Adrenal gland (tissue), 5 donors: ENCODE measurements around the gene COBLL1.

ENCODE experiments used
- POLR2A ChIP-seq, 2 donors: fragments of 450-650 bp; IDR thresholded peaks; one replicate each; pipeline ENCODE4 v1.6.1; 2017; ENCODE audit warnings: antibody characterized with exemption in 2 of 2, mild to moderate bottlenecking in 2 of 2, moderate library complexity in 1 of 2
- TF ChIP-seq, protein P1 (sequence below), 6 experiments: fragments of 450-650 bp in 4 of 6; fragments of 200-600 bp in 2 of 6; sonication (generic) in 1 of 6; IDR thresholded peaks; 1 replicate in 5 of 6; 2 replicates in 1 of 6; pipeline versions ENCODE4 v1.5.1 to v1.8.0; 2016 to 2021; ENCODE audit warnings: antibody characterized with exemption in 6 of 6, mild to moderate bottlenecking in 2 of 6, moderate library complexity in 1 of 6
- donor health status: DM: no; HTN: no; CAD: no.

DNA sequence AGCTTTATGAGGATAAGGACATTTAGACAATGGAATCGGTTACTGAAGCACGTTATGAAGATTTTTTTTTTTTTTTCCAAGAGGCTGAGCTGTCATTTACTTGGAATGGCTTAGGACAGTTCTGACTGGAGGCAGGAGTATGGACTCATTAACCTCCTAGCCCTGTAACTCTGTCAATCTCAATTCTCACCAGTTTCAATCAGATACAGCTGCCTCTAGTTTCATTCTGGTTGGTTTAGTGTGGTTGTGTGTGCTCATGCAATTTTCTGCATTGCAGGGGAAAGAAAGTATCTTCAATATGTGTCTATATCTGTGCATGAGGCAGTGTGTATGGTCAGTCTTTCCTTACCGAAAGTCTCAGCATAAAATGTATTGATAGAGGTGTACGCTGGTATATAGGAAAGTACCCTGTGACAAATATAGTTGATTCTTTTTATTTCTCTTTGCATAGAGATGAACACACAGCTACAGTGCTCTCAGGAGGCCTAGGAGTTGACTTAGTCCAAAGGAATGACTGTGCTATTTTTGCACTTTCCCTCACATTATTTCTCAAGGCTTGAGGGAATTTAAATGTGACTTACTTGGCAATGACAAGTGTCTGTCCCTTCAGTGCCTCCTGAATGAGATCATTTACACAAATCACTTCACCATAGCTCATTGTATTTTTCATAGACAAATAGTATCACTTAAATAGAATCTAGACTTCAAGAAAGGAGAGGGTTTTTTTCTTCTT is 169.8 kb downstream of the COBLL1 start:
- TF ChIP-seq, protein P1, sequence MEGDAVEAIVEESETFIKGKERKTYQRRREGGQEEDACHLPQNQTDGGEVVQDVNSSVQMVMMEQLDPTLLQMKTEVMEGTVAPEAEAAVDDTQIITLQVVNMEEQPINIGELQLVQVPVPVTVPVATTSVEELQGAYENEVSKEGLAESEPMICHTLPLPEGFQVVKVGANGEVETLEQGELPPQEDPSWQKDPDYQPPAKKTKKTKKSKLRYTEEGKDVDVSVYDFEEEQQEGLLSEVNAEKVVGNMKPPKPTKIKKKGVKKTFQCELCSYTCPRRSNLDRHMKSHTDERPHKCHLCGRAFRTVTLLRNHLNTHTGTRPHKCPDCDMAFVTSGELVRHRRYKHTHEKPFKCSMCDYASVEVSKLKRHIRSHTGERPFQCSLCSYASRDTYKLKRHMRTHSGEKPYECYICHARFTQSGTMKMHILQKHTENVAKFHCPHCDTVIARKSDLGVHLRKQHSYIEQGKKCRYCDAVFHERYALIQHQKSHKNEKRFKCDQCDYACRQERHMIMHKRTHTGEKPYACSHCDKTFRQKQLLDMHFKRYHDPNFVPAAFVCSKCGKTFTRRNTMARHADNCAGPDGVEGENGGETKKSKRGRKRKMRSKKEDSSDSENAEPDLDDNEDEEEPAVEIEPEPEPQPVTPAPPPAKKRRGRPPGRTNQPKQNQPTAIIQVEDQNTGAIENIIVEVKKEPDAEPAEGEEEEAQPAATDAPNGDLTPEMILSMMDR (IDR thresholded peaks at IDR 0.05): no peak
- no peak for TF ChIP-seq POLR2A (IDR thresholded peaks at IDR 0.05)
